HS-5 (cell line): ENCODE data around the gene MXRA7.
"Not testable (repeated sequence)": the region's sequence is repeated elsewhere in the genome, so short reads cannot be mapped to it uniquely, and the experiment has no call there.

Experiments
- DNase-seq: peaks from one replicate; pipeline ENCODE4 v3.0.0-alpha.2; 2012; ENCODE audit warnings: low read depth

MXRA7 gene

DNA sequence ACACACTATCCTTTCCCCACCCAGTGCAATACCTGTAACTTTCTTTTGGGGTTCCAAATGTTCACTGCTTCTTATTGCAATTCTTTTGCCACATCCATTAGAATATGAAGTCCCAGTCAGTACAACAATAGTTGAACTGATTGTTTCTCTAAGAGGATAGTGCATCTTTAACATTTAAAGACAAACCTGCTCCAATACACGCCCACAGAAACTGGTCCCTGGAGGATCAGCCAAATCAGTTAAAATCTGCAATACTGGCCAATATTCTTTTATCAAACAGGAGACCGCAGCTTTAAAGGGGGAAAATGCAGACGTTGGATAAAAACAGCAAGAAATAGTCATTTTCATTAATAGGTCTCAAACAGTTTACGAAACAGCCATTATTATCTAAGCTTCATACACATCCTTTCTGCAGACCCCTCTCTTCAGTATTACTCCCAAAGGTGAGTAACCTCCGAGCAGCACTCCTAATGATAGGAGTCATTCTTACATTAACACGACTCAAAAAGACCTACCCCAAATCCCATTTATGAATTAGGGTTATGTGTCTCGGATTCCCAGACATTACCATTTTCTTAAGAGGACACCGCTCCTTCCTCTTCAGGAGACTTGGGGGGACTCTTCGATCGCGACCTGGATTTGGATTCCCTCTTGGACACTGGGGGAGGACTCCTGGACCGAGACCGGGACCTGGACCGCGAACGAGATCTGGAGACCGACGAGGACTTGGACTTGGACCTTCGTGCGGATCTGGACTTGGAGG, 25.0 kb upstream of the MXRA7 start:
- DNase-seq, result no peak

DNA sequence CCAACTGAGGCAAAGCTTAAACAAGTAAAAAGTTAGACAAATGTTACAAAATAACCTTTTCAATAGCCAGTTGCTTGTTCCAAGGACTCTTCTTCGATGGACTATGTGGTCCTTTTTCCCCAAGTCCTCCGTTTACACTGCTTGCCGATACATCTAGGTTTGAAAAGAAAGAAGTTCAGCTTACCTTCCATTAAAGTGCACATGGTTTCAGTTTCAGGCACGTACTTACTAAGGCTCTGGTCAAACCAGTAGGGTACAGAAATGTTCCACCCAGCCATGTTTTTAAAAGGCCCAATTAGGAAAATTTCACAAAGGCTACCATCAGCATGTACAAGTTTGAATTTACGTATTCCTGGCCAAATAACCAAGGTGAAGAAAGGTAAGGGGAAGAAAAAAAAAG, 24.2 kb upstream of the MXRA7 start:
- DNase-seq, result no peak

DNA sequence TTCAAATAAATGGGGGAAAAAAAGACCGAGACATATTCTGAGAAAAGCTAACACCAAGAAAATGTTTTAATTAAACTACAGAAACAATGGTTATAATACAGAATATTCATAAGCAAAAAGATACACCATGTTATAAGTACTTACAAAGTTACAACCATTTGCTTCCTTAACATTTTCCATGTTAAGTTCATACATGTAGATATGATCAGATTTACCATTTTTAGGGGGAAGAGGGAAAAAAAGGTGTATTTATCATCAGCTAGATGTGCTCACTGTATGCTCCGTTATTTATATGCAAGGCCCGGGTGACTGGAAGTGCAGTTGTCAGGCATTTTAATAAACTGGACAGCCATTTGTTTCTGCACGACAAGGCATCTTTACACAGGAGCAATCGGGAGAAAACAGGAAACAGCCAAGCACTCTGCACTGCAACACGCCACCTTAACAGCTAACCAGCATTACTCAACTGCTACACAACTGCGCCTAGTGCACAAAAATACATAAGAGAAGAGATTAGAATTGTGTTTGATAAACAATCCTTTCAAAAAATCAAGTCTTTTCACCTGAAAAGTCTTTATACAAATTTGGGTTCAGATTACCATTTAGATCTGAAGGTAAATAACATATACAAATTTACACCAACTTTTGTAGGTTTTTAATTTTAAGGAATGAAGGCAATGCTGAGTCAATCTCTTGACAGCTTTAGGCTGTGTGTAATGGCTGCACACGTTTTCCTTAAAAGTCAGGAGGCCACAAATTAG, 23.5 kb upstream of the MXRA7 start:
- DNase-seq, result no peak

DNA sequence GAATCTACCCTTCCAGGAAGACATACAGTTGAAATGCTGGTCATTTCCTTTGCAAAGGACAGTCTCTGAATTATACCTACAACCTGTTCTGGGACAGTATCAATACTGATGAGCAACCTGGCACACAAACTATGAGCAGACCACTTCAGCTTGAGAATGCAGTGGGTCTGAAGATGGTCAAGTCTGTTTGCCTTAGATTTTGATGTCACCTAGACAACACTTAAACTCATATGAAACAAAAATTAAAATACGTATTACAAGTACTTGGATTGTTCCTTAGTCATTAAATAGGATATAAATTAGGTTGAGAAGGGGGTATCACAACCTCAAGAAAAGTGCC, 22.8 kb upstream of the MXRA7 start:
- no peak for DNase-seq

DNA sequence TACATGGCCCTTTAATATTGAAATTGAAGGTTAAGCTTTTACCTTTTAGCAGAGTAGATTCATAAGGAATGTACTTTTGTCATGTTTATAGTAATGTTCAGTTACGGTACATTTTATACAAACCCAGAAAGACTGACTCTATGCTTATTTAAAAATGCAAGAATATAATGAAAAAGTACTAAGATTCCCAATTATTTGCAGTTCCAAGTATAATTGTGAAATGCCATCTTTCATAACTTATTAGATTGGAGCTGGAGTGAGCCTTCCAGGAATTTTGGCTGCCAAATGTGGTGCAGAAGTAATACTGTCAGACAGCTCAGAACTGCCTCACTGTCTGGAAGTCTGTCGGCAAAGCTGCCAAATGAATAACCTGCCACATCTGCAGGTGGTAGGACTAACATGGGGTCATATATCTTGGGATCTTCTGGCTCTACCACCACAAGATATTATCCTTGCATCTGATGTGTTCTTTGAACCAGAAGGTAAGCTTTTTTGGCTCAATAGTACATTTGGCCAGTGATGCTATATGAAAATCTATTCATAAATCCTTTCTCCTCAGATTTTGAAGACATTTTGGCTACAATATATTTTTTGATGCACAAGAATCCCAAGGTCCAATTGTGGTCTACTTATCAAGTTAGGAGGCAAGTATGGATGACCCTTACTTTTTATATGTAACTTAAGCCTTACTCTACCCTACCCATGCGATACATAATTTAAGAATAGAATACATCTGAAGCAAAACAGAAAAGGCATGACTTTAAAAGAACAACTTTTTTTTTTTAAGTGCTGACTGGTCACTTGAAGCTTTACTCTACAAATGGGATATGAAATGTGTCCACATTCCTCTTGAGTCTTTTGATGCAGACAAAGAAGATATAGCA, 22.2 kb upstream of the MXRA7 start:
- no peak for DNase-seq

DNA sequence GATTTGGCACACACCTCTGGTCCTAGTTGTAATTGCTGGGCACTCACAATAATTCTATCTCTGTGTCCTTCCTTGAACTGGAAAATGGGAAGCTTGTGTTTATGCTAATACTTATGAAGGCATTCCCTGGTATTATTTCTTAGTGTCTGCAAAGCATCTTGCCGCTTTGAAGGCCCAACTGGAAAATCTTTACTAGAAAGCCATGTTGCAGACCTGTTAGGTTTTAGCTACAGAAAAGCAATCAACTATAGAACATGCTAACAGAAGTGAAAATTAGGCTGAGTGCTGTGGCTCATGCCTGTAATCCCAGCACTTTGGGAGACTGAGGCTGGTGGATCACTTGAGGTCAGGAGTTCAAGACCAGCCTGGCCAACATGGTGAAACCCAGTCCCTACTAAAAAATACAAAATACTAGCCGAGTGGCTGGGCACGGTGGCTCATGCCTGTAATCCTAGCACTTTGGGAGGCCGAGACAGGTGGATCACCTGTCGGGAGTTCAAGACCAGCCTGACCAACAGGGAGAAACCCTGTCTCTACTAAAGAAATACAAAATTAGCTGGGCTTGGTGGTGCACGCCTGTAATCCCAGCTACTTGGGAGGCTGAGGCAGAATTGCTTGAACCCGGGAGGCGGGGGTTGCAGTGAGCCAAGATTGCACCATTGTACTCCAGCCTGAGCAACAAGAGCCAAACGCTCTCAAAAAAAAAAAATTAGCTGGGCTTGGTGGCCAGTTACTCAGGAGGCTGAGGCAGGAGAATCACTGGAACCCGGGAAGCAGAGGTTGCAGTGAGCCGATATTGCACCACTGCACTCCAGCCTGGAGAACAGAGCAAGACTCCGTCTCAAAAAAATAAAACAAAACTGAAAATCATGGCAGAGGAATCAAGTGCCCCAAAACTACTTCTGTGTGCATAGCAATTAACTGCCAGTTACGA, 21.3 kb upstream of the MXRA7 start:
- not testable (repeated sequence) for DNase-seq

DNA sequence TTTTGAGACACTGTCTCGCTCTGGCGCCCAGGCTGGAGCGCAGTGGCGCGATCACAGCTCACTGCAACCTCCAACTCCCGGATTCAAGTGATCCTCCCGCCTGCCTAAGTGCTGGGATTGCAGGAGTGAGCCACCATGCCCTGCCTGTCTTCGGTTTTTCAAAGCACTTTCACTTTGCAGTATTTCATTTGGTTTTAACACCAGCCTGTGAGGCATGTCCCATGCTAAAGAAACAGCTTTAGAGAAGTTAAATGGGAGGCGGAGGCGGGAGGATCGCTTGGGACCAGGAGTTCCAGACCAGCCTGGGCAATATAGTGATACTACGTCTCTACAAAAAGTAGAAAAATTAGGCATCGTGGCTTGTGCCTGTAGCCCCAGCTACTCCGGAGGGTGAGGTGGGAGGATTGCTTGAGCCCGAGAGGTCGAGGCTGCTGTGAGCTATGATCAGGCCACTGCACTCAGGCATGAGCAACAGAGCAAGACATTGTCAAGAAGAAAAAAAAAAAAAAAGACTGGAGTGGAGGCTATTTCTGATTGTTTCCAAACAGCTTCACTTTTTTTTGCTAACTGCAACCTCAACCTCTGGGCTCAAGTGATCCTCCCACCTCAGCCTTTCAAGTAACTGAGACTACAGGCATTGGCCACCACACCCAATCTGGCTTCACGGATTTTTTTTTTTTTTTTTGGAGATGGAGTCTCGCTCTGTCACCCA, 17.1 kb upstream of the MXRA7 start:
- DNase-seq, result no peak

DNA sequence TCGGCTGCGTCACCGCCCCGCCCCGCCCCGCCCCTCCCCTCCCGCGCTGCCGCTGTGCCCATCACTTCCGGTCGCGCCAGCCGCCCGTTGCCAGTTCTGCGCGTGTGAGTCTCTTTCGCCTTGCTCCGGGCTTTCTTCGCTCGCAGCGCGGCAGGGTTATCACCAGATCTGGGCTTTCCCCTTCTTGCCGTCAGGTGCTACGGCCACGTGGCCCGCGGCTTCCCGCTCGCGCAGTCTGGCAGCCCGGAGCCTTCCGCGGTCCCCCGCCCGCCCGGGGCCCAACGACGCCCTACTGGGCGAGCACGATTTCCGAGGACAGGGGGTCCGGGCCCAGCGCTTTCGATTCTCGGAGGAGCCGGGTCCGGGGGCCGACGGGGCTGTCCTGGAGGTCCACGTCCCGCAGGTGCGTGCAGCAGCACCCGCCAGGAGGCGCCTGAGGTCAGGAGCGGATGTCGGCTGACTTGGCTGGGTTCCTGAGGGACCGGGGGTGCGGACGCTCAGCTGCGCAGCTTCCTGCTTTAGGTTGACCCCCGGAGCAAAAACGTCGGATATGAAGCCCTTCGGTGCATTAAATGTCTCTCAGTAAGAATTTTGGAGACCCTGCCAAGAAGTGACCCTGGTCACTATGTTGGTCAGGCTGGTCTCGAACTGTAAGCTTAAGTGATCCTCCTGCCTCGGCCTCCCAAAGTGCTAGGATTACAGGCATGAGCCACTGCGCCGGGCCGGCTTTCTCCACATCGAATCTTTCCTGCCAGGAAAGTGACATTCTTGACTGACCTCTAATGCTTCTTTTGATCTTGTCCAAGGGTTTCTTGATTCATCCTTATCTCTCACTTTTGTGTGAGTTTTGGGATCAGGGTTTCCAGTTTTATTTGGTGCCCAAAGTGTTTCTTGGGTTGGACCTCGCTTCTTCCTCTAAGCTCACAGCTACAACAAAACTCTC, 16.3 kb upstream of the MXRA7 start, which contains the start of gene METTL23:
METTL23 (plus strand) TSS at position 64 of the 943 bp plus-strand sequence. CDS start 2,872 bp downstream, outside the sequence.
- DNase-seq, result no peak

DNA sequence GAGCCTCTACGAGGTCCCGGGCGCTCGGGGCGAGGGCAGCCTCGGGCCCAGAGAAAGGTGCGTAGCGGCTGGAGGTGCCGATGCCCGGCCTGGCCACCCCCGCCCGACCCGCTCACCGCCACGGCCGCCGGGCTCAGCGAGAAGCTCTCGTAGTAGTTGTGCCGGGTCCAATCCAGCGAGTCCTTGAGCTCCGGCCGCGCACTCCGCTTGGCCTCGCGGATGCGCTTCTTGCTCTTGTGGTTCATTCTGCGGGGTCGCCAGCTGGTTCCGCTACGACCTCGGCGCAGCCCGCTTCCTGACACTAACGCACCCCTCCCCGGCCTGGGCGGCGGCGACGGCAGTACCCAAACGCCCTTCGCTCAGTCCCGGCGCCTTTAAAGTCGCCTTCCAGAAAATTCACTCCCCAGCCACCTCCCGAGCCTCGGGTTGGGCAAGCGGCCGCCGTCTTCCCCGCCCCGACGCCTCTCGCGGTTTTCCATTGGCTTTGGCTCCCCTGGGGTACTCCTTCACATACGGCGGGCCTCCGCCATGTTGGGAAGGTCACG, 15.5 kb upstream of the MXRA7 start, which contains the start of gene JMJD6:
JMJD6 (minus strand) TSS at position 376 of the 545 bp plus-strand sequence; CDS start at position 245, 131 bp downstream.
- peak; percentile 86 for DNase-seq

DNA sequence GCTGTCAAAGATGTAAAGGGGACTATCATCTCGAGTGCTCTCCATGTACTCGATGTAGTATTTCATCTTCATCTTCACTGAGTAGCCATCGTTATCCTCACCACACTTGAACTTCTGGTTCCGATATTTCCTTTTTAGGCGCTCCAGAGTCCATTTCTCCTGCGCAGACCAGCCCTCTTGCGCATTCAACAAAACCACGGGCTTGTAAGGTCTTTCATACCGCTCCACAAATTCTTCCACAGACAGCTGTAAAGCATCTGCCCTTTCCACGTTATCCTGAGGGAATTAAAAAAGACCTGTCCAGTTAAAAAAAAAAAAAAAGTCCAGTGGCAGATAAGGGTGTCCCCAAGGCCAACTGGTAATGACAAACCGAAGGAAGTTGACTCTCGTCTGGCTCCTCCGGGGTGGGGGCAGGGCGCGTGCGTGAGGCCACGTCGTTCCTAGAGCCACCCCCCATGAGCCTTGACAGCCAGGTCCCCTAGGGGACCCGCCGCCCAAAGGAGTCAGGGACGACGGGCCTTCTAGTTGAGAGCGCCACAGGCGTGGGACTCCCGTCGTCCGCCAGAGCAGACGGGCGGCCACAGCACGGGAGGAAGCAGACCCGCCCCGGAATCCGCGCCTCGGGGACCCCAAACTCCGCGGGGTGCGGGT, 14.9 kb upstream of the MXRA7 start:
- no peak for DNase-seq

DNA sequence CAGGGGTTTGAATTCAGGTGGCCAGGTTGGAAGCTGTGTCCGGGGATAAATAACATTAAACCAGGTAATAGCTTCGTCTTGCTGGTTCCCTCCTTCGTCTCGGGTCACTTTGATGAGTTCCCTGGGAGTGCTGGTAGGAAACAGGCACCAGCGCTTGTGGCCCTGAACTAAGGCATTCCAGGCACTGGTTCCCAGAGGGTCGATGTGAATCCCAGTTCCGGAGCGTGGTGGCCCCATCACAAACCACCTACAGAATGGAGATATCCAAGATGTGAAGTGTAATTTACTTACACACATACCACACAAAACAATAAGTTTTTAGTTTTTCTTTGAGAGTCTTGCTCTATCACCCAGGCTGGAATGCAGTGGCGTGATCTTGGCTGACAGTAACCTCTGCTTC, 13.0 kb upstream of the MXRA7 start:
- DNase-seq, result no peak

DNA sequence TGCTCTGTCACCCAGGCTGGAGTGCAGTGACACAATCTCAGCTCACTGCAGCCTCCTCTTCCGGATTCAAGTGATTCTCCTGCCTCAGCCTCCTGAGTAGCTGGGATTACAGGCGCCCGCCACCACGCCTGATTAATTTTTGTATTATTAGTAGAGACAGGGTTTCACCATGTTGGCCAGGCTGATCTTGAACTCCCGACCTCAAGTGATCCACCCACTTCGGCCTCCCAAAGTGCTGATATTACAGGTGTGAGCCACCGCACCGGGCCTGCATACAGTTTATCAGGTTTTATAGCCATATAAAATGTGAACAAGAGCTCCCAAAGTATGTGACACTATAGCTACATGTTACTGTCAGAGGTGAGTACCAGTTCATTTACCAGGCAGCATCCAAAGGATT, 12.2 kb upstream of the MXRA7 start:
- not testable (repeated sequence) for DNase-seq

DNA sequence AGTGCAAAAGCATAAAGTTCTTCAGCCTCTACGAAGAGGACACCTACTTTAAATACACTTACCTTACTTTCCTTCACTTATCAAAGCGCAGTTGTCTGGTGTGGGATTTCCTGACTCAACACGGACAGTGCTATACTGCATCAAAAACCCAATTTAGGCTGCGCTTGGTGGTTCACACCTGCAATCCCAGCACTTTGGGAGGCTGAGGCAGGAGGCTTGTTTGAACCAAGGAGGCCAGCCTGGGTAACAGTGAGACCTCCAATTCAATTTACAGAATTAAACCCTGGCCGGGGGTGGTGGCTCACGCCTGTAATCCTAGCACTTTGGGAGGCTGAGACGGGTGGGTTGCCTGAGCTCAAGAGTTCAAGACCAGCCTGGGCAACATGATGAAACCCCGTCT, 11.5 kb upstream of the MXRA7 start:
- no peak for DNase-seq

DNA sequence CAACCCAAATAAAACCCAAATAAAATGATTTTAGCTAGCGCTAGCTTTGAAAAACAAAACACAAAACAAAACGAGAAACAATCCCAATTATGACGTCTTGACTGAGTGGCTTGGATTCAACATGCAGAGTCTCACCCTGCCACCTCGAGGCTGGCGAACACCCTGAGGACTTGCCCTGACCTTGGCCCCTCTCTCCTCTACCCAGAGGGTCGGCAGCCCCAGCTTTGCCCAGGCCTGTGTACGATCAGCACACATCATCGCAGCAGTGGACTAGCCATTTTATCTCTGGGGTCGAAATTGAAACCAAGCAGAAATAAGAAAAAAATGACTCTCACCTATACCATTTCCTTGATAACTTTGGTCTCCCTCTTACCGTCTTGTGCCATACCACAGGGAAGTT, 10.7 kb upstream of the MXRA7 start:
- DNase-seq, result no peak

DNA sequence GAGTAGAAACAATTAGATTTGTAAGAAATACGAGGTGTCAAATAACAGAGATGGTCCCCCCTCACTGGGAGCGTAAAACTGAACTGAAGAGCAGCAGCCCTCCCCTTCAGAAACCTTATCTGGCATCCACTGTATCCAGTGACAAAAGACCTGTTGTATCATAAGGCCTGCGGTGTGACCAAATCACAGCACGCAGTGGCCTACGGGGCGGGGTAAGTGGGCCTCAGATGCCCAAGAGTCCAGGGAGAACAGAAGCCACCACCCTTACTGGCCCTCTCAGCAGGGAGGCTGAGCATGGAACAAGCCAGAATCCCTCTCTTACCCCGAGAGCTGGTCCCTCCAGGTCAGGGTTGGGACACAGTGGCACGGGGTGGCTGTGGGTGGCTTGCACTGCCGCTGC, 10.2 kb upstream of the MXRA7 start:
- no peak for DNase-seq

DNA sequence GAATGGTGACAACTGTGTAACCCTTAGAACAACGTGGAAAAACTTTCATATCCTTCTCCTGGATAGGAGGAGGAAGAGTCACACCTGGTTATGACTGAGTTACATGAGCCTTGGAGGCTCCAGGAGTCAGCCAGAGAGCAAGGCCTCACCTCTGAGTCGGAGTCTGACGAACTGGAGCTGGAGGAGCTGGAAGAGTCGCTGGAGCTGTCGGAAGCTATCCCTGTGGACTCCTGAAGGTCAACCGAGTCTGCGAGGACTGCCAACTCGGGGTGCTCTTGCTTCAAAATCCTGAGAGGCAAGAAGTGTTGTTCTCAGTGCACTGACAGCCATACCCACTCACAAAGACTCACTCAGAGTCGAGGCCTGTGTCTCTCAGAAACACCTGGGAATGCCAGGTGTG, 9.4 kb upstream of the MXRA7 start:
- DNase-seq, result no peak

DNA sequence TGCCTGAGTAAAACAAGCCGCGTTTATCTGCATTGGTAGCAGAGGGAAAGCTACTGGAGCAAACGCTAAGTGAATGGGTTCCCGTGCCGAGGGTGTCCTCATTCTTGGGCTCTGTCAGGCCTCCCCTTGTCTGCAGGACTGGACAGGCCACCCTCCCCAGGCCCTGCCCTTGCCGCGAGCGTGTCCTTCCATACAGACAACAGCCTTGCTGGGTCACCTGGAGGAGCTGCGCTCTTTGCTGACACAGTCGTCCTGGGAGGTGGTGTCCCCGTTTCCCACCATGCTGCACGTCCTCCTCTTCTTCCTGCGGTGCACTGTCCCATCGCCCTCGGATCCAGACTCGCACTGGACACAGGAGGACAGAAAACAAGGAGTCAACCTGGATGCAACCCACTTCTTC, 7.8 kb upstream of the MXRA7 start:
- DNase-seq, result no peak

DNA sequence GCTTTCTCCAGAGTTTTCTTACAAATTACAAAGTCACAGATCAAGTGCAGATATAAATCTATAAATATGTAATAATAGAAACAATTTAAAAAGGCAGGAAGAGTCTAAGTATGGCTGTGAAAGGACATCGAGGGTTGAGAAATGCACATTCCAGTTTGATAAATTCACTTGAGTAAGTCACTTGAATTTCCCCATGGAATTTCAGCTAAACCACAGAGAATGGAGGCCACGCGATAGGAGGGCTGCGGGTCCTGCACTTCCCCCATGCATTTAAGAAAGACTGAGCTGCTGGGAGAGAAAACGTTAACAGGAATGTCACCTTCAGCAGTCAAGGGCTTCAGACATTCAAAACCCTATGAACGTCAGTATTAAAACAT, 6.1 kb upstream of the MXRA7 start:
- peak; percentile 83 for DNase-seq
